Gastroesophageal sphincter (tissue), 4 donors: ENCODE measurements around the gene SOX21. TPM values are rescaled to one million over a fixed set of nuclear protein-coding genes. Genes with fewer than 3 reads are reported as not detected.
"Not testable (repeated sequence)": the region's sequence is repeated elsewhere in the genome, so short reads cannot be mapped to it uniquely, and the experiment has no call there.

Experiments
- ATAC-seq: fragments of 150-250 bp; one replicate; pipeline ENCODE4 v1.9.1; 2016; ENCODE audit warnings: mild to moderate bottlenecking, moderate library complexity
- H3K27ac ChIP-seq, 4 donors: fragments of 200-600 bp; sonication (generic) in 3 of 4; 1 replicate in 3 of 4; 2 replicates in 1 of 4; pipeline ENCODE4 v1.5.1; 2016 to 2019
- H3K27me3 ChIP-seq: fragments of 200-600 bp; sonication (generic); one replicate; pipeline ENCODE4 v1.5.1; 2019
- H3K36me3 ChIP-seq, 2 donors: fragments of 200-600 bp; sonication (generic); one replicate each; pipeline ENCODE4 v1.5.1; 2019; ENCODE audit warnings: control low read depth in 1 of 2
- H3K4me1 ChIP-seq, 3 donors: fragments of 200-600 bp; sonication (generic); 1 replicate in 2 of 3; 2 replicates in 1 of 3; pipeline ENCODE4 v1.5.1; 2016 to 2019; ENCODE audit warnings: control low read depth in 2 of 3
- H3K4me3 ChIP-seq, 2 donors: fragments of 200-600 bp; sonication (generic); one replicate each; pipeline ENCODE4 v1.5.1; 2019; ENCODE audit warnings: mild to moderate bottlenecking in 1 of 2, moderate library complexity in 1 of 2
- H3K9me3 ChIP-seq, 3 donors: fragments of 200-600 bp; sonication (generic); one replicate each; pipeline ENCODE4 v1.5.1; 2017 to 2019; ENCODE audit warnings: control low read depth in 2 of 3
- EP300 ChIP-seq: sonication (generic); formaldehyde crosslinking; IDR thresholded peaks from one replicate; pipeline ENCODE4 v1.6.1; 2017; ENCODE audit warnings: antibody characterized with exemption, mild to moderate bottlenecking
- POLR2A ChIP-seq, 2 donors: fragments of 450-650 bp; IDR thresholded peaks; one replicate each; pipeline ENCODE4 v1.6.1; 2017; ENCODE audit warnings: antibody characterized with exemption in 2 of 2, mild to moderate bottlenecking in 2 of 2, moderate library complexity in 1 of 2
- POLR2AphosphoS5 ChIP-seq: sonication (generic); formaldehyde crosslinking; IDR thresholded peaks from one replicate; pipeline ENCODE4 v1.6.1; 2017; ENCODE audit warnings: antibody characterized with exemption
- WGBS, 2 donors: methylation state at CpG; one replicate each; pipeline ENCODE4 v1.1.5; 2018; ENCODE audit warnings: low coverage in 1 of 2; 5-methylcytosine and 5-hydroxymethylcytosine counted together
- total RNA-seq, 4 donors: library from RNA; depleted of rRNA; stranded (reverse); fragments of >200 nt; gene quantifications; one replicate each; pipeline ENCODE4 v1.1.0, GENCODE V29; 2016
- TF ChIP-seq, protein P1 (sequence below), 4 experiments: fragments of 200-600 bp in 2 of 4; fragments of 450-650 bp in 2 of 4; sonication (generic) in 1 of 4; IDR thresholded peaks; one replicate each; pipeline ENCODE4 v1.5.1; 2017 to 2019; ENCODE audit warnings: antibody characterized with exemption in 4 of 4, mild to moderate bottlenecking in 2 of 4, moderate library complexity in 2 of 4

The SOX21 gene
- total RNA-seq, 4 donors from 2014 or later = 0.47 to 0.59 TPM; not detected in 2

DNA sequence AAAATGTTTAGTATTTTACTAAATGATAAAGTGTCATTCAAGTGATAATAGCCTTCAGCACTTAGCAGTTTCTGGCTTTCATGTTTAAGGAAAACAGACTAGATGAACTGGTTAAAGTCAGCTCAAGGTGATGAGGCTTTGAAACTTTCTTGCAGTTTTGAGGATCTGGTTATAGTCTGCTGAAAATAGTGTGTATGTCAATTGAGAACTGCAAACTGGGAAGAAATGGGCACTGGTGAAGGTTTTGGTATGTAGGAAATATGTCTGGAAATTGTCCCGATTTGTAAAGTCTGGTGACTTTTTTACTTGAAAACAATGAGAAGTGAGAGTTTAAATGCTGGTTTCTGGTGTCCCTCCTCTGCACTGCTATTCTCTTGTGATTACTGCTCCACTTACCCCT is 36.8 kb upstream of the SOX21 start:
- WGBS, 2 donors = 59 to 86% methylated on average over 1 of the region's 1 CpG
- no peaks in the 10 kb centered on the region for H3K4me1 ChIP-seq
- no peak overlapping the region for H3K27ac ChIP-seq
- no peaks in the 10 kb centered on the region for H3K36me3 ChIP-seq
- H3K27me3 ChIP-seq = no peaks in the 10 kb centered on the region
- H3K9me3 ChIP-seq = no peaks in the 10 kb centered on the region
- no peak for ATAC-seq
- TF ChIP-seq EP300 (no peak), POLR2A (IDR thresholded peaks at IDR 0.05) (no peak), POLR2AphosphoS5 (no peak)
- TF ChIP-seq, protein P1, sequence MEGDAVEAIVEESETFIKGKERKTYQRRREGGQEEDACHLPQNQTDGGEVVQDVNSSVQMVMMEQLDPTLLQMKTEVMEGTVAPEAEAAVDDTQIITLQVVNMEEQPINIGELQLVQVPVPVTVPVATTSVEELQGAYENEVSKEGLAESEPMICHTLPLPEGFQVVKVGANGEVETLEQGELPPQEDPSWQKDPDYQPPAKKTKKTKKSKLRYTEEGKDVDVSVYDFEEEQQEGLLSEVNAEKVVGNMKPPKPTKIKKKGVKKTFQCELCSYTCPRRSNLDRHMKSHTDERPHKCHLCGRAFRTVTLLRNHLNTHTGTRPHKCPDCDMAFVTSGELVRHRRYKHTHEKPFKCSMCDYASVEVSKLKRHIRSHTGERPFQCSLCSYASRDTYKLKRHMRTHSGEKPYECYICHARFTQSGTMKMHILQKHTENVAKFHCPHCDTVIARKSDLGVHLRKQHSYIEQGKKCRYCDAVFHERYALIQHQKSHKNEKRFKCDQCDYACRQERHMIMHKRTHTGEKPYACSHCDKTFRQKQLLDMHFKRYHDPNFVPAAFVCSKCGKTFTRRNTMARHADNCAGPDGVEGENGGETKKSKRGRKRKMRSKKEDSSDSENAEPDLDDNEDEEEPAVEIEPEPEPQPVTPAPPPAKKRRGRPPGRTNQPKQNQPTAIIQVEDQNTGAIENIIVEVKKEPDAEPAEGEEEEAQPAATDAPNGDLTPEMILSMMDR (IDR thresholded peaks at IDR 0.05) = no peak
- H3K4me3 ChIP-seq = no peak overlapping the region

DNA sequence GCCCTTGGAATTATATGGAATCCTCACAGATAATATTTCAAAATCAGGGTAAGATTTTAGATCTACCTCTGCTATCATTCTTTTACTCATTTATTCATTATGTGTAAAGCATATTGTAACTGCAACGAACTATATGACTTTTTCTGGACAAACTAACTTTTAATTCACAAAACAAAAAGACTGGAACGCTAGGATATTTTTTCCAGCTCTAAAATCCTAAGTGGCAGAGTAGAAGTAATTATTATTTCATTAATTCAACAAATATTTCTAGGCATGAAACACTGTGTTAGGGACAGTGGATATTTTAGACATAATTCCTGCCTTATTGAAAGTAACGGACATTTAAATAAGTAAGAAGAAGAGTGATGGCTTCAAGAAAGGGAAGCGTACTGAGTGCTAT is 26.9 kb upstream of the SOX21 start:
- 65 to 76% methylated on average over 3 to 4 of the region's 4 CpGs for WGBS, 2 donors
- H3K9me3 ChIP-seq = peaks cover 0 to 9% (median 0%) of the 10 kb centered on the region in 3 donors

DNA sequence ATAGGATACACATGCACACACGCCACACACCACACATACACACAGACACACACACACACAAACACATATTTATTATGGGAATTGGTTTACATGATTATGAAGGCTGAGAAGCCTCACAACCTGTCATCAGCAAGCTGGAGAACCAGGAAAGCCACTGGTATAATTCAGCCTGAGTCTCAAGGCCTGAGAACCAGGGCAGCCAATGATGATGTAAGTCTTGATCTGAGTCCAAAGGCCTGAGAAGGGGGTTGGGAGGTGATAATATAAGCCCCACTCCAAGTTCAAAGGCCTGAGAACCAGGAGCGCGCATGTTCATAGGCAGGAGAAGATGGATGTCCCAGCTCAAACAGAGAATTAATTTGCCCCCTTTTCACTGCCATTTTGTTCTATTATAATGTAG is 18.7 kb upstream of the SOX21 start:
- no peaks in the 10 kb centered on the region for H3K36me3 ChIP-seq
- TF ChIP-seq POLR2AphosphoS5 (no peak), POLR2A (IDR thresholded peaks at IDR 0.05) (no peak), EP300 (no peak)
- TF ChIP-seq, protein P1 (IDR thresholded peaks at IDR 0.05) = no peak
- ATAC-seq = no peak
- H3K27me3 ChIP-seq = no peaks in the 10 kb centered on the region
- H3K27ac ChIP-seq = no peak overlapping the region
- H3K4me3 ChIP-seq = no peak overlapping the region
- no peaks in the 10 kb centered on the region for H3K4me1 ChIP-seq
- WGBS, 2 donors = 97% methylated on average over 3 of the region's 3 CpGs
- H3K9me3 ChIP-seq = peaks cover 0 to 10% (median 0%) of the 10 kb centered on the region in 3 donors

More for the DNA sequence above, 26.9 kb upstream of the SOX21 start:
- Histone ChIP-seq H3K4me3 (no peak overlapping the region), H3K27me3 (peaks cover 8% of the 10 kb centered on the region), H3K27ac (no peak overlapping the region), H3K4me1 (no peaks in the 10 kb centered on the region), H3K36me3 (no peaks in the 10 kb centered on the region)
- TF ChIP-seq, protein P1 (IDR thresholded peaks at IDR 0.05) = no peak
- no peak for TF ChIP-seq EP300
- no peak for TF ChIP-seq POLR2A (IDR thresholded peaks at IDR 0.05)
- no peak for TF ChIP-seq POLR2AphosphoS5
- no peak for ATAC-seq

DNA sequence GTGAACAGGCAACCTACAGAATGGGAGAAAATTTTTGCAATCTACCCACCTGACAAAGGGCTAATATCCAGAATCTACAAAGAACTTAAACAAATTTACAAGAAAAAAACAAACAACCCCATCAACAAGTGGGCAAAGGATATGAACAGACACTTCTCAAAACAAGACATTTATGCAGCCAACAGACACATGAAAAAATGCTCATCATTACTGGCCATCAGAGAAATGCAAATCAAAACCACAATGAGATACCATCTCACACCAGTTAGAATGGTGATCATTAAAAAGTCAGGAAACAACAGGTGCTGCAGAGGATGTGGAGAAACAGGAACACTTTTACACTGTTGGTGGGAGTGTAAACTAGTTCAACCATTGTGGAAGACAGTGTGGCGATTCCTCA is 17.6 kb upstream of the SOX21 start:
- not testable (repeated sequence) for H3K27me3 ChIP-seq, H3K4me3 ChIP-seq, H3K27ac ChIP-seq, H3K4me1 ChIP-seq, ATAC-seq, H3K36me3 ChIP-seq
- WGBS, 2 donors = 88% methylated on average over 1 of the region's 1 CpG; no CpG with 5 or more reads in 1 of the 2 donors
- H3K9me3 ChIP-seq = peaks cover 0 to 10% (median 0%) of the 10 kb centered on the region in 3 donors

DNA sequence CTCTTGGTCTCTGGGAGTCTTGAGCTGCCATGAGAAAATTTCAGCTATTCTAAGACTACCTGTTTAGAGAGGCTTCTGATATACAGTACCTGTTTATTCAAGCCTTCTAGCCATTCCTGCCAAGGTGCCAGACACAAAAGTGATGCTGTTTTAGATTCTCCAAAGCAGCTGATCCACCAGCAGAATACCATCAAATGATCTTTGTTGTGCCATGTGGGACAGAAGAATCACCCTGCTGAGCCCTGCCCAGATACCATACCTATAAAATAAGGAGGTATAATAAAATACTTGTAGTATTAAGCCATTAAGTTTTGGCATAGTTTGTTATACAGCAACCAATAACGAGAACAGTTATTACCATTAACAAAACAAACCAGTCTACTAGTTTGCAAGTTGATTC is 14.1 kb upstream of the SOX21 start:
- 67 to 69% methylated on average over 1 of the region's 1 CpG for WGBS, 2 donors
- H3K4me1 ChIP-seq = no peaks in the 10 kb centered on the region
- no peak for TF ChIP-seq POLR2A (IDR thresholded peaks at IDR 0.05)
- TF ChIP-seq, protein P1 (IDR thresholded peaks at IDR 0.05) = no peak
- no peak for TF ChIP-seq EP300
- no peak for TF ChIP-seq POLR2AphosphoS5
- H3K27me3 ChIP-seq = peaks cover 35% of the 10 kb centered on the region
- no peak overlapping the region for H3K27ac ChIP-seq
- ATAC-seq = no peak
- peaks cover 0 to 10% (median 0%) of the 10 kb centered on the region in 3 donors for H3K9me3 ChIP-seq
- H3K36me3 ChIP-seq = no peaks in the 10 kb centered on the region
- H3K4me3 ChIP-seq = no peak overlapping the region
